Measurements from ENCODE around the gene MAG.

DNA sequence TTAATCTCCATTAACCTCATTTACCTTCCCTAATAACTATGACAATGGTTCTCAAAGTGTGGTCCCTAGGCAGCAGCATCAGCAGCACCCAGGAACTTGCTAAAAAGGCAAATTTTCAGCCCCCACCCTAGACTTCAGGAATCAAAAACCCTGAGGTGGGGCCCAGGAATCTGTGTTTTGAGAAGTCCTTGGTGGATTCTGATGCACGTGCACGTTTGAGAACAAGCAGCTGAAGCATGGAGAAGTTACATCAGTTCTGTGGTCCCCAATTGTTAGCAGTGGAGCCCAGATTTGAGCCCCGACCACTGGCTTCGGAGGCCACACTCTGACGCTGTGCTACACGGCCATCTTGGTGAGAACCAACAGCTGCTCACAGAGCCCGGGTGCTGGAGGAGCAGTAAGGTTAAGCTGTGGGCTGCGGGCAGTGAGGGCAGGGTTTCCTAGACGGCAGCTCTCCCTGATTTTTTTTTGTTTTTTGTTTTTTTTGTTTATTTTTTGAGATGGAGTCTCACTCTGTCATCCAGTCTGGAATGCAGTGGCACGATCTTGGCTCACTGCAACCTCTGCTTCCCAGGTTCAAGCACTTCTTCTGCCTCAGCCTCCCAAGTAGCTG is 23.0 kb downstream of the MAG start:
- TF ChIP-seq POLR2A (IDR thresholded peaks at IDR 0.05) = no peak
- TF ChIP-seq, protein P1, sequence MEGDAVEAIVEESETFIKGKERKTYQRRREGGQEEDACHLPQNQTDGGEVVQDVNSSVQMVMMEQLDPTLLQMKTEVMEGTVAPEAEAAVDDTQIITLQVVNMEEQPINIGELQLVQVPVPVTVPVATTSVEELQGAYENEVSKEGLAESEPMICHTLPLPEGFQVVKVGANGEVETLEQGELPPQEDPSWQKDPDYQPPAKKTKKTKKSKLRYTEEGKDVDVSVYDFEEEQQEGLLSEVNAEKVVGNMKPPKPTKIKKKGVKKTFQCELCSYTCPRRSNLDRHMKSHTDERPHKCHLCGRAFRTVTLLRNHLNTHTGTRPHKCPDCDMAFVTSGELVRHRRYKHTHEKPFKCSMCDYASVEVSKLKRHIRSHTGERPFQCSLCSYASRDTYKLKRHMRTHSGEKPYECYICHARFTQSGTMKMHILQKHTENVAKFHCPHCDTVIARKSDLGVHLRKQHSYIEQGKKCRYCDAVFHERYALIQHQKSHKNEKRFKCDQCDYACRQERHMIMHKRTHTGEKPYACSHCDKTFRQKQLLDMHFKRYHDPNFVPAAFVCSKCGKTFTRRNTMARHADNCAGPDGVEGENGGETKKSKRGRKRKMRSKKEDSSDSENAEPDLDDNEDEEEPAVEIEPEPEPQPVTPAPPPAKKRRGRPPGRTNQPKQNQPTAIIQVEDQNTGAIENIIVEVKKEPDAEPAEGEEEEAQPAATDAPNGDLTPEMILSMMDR (IDR thresholded peaks at IDR 0.05) = no peak
- no peak for TF ChIP-seq POLR2AphosphoS5 (IDR thresholded peaks at IDR 0.05)

Data from breast epithelium (tissue), 3 donors.